Right renal cortex interstitium (tissue), 3 donors: Measurements from ENCODE around the gene LGALS9. TPM values are rescaled to one million over a fixed set of nuclear protein-coding genes. Genes with fewer than 3 reads are reported as not detected.

Experiments
- DNase-seq, 3 donors: peaks; one replicate each; pipeline ENCODE4 v3.0.0-alpha.2; 2013; ENCODE audit warnings: low read depth in 3 of 3, low spot score in 2 of 3
- polyA plus RNA-seq, 3 donors: library from polyadenylated mRNA; unstranded; fragments of 120-200 nt; gene quantifications; one replicate each; pipeline ENCODE4 v1.2.1, GENCODE V29; 2013; ENCODE audit not compliant: insufficient read length in 3 of 3

Gene LGALS9
- polyA plus RNA-seq, 3 donors: 12.7 to 15.8 (median 15.6) TPM

DNA sequence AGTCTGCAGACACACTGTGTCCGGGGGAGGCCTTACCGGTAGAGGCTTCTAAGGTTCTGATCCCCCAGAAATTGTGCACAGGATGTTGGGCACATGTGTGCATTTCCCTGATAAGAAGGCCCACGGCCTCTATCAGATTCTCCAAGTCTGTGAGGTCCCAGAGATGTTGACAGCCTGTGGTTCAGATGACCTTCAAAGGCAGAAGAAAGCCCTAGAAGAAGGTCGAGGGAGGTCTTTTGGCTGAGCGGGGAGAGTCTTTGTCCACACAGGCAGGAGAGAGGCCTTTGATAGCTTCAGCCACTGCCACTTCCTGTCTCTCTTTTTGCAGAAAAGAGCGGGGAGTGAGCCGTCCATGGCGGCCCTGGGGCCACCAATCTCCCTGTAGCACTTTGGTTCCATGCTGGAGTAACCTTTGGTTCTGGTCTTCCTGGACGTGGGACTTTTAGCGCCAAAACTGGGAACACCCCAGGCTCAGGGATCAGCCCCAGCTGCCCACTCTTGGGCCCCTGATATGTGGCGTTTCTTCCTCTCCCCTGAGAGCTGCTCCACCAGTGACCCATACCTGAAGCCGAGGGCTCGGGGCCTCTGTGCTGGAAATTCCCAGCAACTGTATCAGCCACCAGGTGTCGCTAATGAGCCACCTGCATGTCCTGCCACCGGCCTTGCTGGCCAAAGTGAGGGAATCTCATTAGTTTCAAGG is 28.1 kb upstream of the LGALS9 start:
- DNase-seq: peak; percentile 44 to 67 (median 62)

DNA sequence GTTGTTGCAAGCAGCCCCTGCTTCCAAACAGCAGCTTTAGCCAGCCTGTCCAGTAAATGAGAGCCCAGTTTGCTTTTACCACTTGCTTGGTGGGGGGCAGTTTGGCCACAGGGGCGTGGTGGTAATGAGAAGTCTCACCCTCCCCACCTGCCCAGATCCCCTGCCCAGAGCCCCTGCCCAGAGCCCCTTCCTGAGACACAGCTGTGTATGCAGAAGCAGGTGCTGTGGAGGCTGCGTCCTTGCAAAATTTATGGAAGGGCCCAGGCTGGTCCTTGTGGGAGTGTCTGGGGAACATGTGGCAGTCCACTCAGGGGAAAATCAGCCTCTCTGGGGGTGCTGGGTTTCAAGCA is 27.6 kb upstream of the LGALS9 start:
- no peak for DNase-seq

DNA sequence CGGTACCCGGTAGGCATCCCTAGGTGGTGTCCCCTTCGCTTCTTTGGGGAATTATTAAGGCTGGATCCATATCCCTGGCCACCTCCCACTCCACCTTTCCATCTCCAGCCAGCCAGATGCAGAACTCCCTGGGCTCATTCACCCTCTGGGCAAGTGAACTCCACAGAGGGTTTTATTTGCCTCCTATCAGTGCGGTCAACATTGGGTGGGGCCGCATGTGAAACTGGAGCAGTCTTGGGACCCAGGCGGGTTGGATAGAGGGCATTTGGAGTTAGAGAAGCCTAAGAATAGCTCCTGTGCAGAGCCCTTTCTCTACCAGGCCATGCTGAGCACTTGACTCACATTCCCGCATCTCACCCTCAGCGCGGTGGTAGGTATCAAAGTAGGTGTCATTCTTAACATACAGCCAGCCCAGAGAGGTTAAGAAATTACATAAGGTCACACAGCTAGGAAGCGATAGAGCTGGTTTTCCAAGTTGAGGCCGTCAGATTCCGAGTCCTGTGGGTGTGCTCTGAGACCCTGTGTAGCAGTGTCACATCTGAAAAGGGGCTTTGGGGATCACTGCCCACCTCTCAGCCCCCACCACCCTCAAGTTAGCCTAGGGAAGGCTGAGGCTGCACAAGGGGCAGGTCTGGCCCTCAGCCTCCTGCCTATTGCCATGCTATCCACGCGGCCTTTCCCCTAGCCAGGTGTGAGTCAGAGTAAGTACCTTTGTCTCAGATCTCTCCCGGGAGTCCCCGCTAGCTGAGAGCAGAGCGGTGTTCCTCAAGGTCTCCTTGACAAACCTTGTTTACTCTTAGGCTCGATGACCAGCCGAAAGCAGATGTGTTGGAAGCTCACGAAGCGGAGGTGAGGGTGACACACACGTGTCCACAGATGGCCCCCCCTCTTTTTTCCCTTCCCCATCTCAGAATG is 26.9 kb upstream of the LGALS9 start:
- no peak for DNase-seq

DNA sequence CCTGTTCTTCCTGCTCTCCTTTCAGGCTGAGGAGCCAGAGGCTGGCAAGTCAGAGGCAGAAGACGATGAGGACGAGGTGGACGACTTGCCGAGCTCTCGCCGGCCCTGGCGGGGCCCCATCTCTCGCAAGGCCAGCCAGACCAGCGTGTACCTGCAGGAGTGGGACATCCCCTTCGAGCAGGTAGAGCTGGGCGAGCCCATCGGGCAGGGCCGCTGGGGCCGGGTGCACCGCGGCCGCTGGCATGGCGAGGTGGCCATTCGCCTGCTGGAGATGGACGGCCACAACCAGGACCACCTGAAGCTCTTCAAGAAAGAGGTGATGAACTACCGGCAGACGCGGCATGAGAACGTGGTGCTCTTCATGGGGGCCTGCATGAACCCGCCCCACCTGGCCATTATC is 25.6 kb upstream of the LGALS9 start:
- DNase-seq: no peak

DNA sequence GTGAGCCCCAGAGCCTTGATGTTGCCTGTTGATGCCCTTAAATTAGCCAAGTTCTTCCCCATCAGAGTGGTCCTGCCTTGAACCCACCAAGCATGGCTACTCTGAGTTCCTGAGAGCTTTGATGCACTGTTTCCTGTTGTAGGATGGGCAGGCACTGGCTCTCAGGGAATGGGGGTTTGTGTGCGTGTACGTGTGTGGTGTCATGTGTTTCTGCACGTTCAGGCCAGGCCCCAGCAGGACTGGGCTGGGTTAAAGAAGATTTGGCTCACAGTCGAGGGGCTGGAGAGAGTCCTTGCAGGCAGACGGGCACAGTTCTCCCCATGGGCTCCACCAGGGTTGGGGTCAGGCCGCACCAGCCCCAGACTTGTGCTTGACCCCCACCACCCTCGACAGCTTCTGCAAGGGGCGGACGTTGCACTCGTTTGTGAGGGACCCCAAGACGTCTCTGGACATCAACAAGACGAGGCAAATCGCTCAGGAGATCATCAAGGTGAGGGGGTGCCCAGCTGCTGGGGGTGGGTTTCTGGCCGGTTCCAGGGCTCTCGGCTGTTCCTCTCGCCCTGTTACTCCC is 23.4 kb upstream of the LGALS9 start:
- no peak for DNase-seq

DNA sequence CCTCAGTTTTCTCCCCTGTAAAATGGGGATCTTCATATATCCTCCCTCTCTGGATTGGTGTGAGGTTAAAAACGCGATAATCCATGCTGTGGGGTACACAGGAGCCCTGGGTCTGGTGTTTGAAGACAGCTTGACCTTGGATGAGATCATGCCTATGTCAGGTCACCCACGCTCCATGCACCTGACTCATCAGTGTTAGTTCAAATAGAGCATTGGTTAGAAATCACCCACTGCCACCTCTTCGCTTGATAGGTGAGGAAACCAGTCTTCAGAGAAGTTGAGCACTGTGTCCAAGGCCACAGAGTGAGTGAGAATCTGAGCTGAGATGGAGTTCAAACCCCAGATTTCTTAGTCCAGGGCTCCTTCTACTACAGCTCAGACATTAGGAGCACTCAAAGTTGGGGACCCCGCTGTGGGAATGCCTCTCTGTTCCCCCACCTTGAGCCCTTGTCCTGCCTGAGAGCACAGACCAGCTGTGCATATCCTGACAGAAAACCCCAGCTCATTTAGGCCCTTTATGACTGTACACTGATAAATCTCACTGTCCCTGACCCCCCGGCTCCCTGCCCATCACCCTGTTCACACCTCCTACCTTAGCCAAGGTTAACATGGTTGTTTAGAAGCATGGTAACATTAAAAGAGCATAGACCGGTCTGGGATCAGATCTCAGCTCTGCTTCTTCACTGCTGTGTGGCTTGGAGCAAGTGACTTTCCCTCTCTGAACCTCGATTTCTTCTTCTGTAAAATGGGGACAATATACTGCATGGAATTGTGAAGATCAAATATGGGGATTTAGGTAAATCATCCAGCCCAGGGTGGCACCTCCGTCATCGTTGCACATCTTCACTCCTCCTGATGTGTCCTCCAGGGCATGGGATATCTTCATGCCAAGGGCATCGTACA is 22.4 kb upstream of the LGALS9 start:
- DNase-seq: no peak

DNA sequence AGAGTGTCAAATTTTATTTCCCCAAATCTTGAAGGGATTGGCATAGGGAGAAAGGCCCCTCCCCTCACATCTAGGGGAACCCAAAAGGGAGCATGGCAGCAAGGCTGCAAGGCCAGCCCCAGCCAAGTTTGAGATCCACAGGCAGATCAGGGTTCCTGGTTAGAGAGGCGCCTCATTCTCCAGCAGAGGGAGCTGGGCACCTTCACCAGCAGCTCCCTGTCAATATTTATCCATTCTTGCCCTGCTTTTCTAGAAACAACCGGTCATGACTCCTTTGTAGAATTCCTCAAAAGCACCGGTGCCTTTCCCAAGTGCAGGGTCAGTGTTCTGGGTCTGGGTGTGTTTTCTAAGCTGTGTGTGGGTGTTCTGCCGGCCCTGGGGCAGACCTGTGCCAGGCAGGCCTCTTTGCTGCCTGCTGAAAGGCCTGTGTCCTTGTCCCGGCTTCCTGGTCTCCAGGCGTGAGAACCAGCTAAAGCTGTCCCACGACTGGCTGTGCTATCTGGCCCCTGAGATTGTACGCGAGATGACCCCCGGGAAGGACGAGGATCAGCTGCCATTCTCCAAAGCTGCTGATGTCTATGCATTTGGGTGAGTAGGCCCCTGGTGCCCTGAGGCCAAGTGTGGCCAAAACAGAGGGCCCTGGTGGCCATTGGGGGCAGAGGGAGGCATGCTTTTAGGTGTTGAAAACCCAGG is 21.2 kb upstream of the LGALS9 start:
- no peak for DNase-seq

DNA sequence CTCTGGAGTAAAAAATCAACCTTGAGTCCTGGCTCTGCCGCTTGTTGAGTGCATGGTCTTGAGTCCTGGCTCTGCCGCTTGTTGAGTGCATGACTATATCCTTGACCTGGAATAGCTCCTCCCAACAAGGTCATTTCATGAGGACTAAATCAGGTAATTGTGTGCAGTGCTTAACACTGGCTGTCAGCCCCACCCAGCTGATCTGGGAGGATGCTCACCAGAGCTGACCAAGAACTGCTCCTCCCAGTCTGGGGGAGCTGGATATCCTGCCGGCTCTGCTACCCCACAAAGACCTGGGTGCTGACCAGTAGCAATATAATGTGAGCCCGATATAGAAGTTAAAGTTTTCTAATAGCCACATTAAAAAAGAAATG is 20.7 kb upstream of the LGALS9 start:
- DNase-seq: no peak

DNA sequence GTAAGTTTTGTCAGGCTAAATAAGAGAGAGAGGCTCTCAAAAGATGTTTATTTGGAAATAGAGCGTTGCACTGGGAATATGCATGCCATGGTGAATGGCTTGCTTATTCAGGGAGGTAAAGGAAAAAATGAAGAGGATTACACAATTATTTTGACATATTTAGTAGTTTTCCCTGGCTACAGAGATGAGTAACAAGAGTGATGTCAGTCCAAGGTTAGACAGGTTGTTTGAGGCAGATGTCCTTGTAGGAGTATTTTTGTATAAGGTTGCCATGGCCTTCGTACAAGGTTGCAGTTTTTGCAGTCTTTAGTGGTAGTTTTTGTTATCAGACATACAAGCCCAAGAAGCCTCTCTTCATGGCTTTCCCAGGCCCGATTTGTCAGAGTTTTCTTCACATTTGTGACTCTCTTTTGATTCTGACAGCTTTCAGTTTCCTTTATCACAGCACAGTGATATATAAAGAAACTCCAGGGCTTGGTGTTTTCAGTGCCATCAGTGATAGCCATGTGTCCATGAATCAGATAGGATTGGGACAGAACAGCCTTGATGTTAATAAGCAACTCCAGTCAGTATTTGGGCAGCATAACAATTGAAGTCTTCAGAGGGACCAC is 18.7 kb upstream of the LGALS9 start:
- no peak for DNase-seq

DNA sequence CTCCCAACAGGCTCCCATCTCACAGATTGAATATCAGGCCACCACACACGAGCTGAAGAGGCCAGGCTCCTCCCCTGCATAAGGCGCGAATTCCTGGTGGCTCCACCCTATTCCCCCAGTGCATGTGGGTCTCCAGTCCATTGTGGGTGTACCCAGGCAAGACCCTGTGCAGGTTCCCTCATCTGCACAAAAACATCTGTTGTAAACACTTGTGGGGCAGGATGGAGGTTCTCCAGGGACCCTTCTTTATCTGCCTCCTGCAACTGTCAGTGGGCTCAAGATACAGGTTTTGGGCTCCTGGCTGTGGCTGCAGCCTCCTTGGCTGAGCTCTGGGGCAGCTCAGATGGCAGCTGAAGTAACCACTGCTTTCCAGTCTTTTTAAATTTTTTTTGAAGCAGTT is 17.6 kb upstream of the LGALS9 start:
- no peak for DNase-seq

DNA sequence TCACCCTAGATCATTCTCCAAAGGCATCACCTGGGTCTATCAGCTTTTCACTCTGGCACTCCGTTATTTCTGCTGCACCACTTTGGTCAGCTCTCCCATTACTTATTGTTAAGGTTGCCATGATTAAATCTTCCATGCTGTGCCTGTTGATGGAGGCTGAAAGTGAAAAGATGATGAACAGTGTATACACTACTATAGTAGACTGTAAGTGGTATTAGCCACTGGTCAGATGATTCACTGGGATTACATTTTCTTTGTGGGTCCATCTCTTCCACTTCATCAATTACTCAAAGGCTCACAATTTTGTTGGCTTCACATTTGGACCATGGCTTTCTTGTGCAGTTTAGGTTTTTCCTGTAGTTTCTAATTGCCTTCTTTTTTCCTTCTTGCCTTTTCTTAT is 15.9 kb upstream of the LGALS9 start:
- no peak for DNase-seq

DNA sequence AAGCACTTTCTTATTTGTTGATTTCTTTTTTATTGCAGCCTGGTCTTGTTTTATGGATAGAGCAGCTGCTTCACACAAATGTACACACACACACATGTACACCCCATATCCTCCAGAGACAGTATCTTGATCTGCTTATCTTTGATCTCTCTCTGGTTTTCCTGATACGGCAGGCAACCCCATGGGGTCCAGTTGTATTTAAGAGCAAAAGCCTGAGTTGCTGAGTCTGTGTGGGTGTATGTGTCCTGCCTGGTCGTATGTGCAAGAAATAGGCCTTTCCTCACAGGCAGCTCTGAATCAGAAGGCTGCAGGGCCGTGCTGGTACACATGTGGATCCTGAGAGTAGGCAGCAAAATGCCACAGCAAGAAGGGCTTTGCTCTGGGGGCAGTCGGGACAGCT is 14.6 kb upstream of the LGALS9 start:
- no peak for DNase-seq

DNA sequence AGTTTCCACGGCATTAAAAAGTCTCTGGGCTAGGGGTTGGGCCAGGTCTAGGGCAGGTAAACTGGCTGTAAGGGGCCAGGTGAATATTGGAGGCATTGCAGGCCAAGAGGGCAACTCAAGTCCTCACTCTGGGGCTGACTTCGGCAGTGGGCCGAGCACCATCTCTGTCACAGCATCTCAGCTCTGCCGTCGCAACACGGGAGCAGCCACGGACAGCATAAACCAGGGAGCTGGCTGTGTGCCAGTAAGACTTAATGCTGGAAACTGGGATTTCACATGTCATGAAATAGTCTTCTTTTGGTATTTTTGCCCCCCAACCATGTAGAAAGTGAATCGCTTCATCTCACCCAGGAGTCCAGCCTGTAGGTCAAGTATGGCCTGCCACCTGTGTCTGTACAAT is 12.6 kb upstream of the LGALS9 start:
- DNase-seq: no peak

DNA sequence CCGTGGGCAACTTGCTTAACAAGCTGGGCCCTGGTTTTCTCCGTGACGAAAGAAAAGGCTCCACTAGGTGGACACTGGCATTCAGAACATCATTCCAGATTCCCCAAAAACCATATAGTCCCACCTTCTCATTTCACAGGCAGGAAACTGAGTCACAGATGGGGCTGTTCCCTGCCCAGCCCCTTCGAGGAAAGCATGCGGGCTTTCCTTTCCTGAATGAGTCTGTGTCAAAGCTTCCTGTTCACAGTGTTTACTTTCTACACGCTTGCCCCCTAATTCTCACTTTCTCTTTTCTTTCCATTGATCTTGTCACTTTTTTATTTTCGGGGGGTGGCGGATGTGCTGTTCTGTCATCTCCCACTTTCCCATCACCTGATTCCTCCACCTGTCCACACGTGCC is 10.3 kb upstream of the LGALS9 start:
- DNase-seq: no peak

DNA sequence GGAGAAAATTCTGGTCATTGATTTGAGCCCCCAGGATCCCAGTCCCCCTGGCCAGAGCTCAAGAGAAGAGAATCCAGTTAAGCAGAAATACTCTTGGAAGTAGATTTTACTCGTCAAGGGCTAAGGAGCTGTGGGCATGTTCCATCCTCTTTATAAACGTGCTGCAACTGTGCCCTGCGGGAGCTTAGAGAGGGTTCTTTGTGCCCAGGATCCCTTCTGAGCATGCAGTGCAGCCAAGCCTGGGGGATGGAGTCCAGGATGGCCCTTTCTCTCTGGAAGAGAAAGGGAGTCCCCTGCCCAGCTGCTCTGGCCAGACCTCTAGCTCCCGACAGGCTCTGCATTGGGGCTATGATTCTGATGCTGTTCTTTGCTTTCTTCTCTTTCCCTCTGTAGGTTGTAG is 9.5 kb upstream of the LGALS9 start:
- no peak for DNase-seq

DNA sequence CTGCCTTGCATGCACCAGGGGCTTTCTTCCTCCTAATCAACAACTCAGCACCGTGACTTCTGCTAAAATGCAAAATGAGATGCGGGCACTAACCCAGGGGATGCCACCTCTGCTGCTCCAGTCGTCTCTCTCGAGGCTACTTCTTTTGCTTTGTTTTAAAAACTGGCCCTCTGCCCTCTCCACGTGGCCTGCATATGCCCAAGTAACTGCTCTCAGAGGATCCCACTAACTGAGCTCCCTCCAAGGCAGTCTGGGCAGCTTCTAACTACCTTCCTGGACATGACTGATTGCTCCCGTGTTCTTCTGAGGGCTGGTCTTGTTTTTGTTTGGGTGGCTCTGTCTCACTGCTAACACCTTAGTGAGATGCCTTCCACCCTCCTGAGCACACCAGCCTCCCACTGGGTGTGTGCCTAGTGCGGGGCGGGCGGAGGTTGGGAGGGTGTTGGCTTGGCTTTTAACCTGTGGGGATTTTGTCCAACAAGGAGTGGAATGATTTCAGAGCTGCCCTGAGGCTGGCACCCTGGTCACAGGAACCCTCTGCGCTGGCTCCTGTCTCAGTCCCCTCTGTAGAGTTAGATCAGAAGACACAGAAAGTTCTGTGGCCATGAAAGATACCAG is 8.9 kb upstream of the LGALS9 start:
- no peak for DNase-seq

DNA sequence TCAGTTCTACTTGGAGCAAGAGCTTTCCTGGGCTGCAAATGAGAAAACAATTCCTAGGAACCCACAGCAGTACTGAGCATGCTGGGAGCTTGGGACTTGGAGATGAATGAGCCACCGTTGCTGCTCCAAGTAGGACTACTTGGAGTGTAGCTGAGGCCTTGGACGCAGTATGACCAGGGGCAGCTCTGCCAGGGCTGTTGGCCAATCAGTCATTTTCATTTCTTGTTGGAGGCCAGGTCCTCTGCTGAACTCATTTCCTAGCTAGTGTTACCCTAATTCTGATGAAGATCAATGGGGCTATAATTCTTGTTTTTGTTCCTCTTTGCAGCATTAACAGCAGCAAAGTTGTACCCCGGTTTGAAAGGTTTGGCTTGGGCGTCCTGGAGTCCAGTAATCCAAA is 8.0 kb upstream of the LGALS9 start:
- no peak for DNase-seq

DNA sequence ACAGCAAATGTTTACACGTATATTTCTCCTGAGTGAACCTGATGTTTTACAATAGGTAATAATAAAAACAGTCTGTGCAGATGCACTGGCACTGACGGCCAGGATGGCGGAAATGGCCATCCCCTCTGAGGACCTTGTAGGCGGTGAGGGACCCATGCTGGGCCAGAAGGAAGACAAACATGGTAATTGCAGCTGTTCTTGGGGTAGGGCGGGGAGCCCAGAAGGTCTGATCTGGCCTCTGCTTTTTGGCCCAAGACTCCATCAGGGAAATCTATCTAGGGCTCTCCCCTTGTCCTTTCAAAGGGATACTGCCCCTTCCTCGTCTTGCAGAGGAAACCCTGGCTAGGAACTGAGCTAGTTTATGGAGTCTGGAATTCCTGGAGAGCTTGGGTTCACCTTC is 7.4 kb upstream of the LGALS9 start:
- no peak for DNase-seq

DNA sequence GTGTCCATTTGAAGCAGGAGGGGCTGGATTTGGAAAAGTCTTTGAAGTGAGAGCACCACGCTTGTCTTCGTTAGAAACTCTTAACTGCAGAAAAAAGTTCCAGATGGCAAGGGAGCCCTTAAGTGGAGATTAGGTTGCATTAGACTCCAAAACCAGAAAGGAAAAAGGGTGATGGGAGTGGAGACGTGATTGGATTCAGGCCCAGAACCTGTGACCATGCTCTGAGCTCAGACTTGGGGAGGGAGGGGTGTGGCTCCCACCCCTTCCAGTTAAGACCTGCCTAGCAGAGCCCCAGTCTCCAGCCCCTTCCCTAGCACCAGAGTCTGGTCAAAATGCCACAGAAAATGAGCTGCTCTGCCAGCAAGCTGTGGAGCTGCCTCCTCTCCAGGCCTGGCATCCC is 6.4 kb upstream of the LGALS9 start:
- no peak for DNase-seq

DNA sequence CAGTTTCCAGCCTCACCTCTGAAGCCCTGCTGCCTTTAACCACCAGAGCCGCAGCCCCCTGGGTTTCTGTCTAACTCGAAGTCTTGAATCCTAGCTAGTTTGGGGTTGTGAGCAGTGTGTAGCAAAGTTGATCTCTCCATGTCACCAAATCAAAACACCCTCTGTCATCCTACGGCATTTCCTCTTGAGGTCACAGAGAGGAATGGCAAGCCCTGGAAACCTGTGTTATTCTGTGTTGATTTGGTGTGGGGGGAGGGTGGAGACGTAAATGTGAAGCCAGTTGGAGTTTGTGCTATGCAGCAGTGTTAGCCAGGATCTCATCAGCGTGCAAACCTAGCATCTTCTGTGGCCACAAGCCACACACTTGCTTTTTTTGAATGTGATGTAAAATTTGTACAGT is 5.1 kb upstream of the LGALS9 start:
- DNase-seq: no peak
